PC-9 (cell line): ENCODE measurements around the gene CGB1. TPM values are rescaled to one million over a fixed set of nuclear protein-coding genes. Genes with fewer than 3 reads are reported as not detected.
A peak's percentile ranks its signal among the peaks of the same experiment; 100 is the strongest.
"Not testable (repeated sequence)": the region's sequence is repeated elsewhere in the genome, so short reads cannot be mapped to it uniquely, and the experiment has no call there.

ENCODE experiments used
- BruUV-seq: library from RNA; stranded (reverse); fragments of 400-500 nt; replicated peaks from 2 replicates; lab custom pipeline; 2021; lab: Mats Ljungman, UMichigan
- CTCF ChIA-PET: fragments of 300-600 bp; sonication (Branson Sonifier 250); formaldehyde crosslinking; loops from one replicate; lab custom pipeline; 2022; ENCODE audit warnings: antibody characterized with exemption; lab: Charles Lee
- POLR2A ChIA-PET: fragments of 300-600 bp; sonication (Branson Sonifier 250); formaldehyde crosslinking; loops from one replicate; lab custom pipeline; 2022; ENCODE audit warnings: antibody characterized with exemption; ENCODE audit not compliant: unreplicated experiment; lab: Charles Lee
- DNase-seq, 2 experiments: peaks; one replicate each; pipeline versions ENCODE4 v3.0.0 to v3.0.0-alpha.2; 2015 to 2022; ENCODE audit warnings: mixed read lengths in 1 of 2
- H2AFZ ChIP-seq: fragments of 200-600 bp; sonication (generic); 2 replicates; pipeline ENCODE4 v1.8.1; 2017; ENCODE audit warnings: antibody characterized with exemption
- H3F3A ChIP-seq: fragments of 200-600 bp; sonication (generic); 2 replicates; pipeline ENCODE4 v1.8.1; 2017; ENCODE audit warnings: antibody characterized with exemption, mild to moderate bottlenecking, low read depth; ENCODE audit not compliant: insufficient read depth
- H3K27ac ChIP-seq: fragments of 200-600 bp; sonication (generic); 2 replicates; pipeline ENCODE4 v1.6.1; 2016; ENCODE audit warnings: mixed run types
- H3K27me3 ChIP-seq: fragments of 200-600 bp; sonication (generic); 2 replicates; pipeline ENCODE4 v1.6.1; 2016; ENCODE audit warnings: low read depth, mixed run types; ENCODE audit not compliant: insufficient read depth
- H3K36me3 ChIP-seq: fragments of 200-600 bp; sonication (generic); 2 replicates; pipeline ENCODE4 v1.6.1; 2016; ENCODE audit warnings: low read depth, mixed run types
- H3K4me1 ChIP-seq: fragments of 200-600 bp; sonication (generic); replicated peaks from 2 replicates; pipeline ENCODE4 v1.6.1; 2016; ENCODE audit warnings: mixed run types; ENCODE audit not compliant: insufficient read depth
- H3K4me2 ChIP-seq: fragments of 200-600 bp; sonication (generic); 2 replicates; pipeline ENCODE4 v1.6.1; 2017; ENCODE audit warnings: mixed run types
- H3K4me3 ChIP-seq: fragments of 200-600 bp; sonication (generic); 2 replicates; pipeline ENCODE4 v1.6.1; 2016; ENCODE audit warnings: mixed run types
- H3K79me2 ChIP-seq: fragments of 200-600 bp; sonication (generic); 2 replicates; pipeline ENCODE4 v1.6.1; 2017; ENCODE audit warnings: low read depth, mixed run types
- H3K9me2 ChIP-seq: fragments of 200-600 bp; sonication (generic); 2 replicates; pipeline ENCODE4 v1.8.1; 2017; ENCODE audit warnings: mild to moderate bottlenecking; ENCODE audit not compliant: insufficient read depth
- H3K9me3 ChIP-seq: fragments of 200-600 bp; sonication (generic); 2 replicates; pipeline ENCODE4 v1.8.1; 2016; ENCODE audit warnings: low read depth; ENCODE audit not compliant: insufficient read depth
- H4K20me1 ChIP-seq: fragments of 200-600 bp; sonication (generic); 2 replicates; pipeline ENCODE4 v1.8.1; 2017; ENCODE audit not compliant: insufficient read depth
- EZH2 ChIP-seq: fragments of 200-600 bp; sonication (generic); IDR thresholded peaks from 2 replicates; pipeline ENCODE4 v1.8.0; 2017; ENCODE audit warnings: antibody characterized with exemption, low read depth
- intact Hi-C: fragments of 100-400 bp; cut with micrococcal nuclease; formaldehyde crosslinking; loops from one replicate; pipeline ENCODE4 v1.10.0; 2022; ENCODE audit not compliant: unreplicated experiment
- total RNA-seq: library from RNA; stranded (reverse); gene quantifications from 2 replicates; pipeline ENCODE4 v1.2.3, GENCODE V29; 2021
- TF ChIP-seq, protein P1 (sequence below): fragments of 200-600 bp; sonication (generic); conservative IDR thresholded peaks from 2 replicates; pipeline ENCODE4 v1.6.1; 2017; ENCODE audit warnings: mixed run types, antibody characterized with exemption, mild to moderate bottlenecking, moderate library complexity

The CGB1 gene
- total RNA-seq, 1 experiment from 2014 or later: 0.83 TPM

DNA sequence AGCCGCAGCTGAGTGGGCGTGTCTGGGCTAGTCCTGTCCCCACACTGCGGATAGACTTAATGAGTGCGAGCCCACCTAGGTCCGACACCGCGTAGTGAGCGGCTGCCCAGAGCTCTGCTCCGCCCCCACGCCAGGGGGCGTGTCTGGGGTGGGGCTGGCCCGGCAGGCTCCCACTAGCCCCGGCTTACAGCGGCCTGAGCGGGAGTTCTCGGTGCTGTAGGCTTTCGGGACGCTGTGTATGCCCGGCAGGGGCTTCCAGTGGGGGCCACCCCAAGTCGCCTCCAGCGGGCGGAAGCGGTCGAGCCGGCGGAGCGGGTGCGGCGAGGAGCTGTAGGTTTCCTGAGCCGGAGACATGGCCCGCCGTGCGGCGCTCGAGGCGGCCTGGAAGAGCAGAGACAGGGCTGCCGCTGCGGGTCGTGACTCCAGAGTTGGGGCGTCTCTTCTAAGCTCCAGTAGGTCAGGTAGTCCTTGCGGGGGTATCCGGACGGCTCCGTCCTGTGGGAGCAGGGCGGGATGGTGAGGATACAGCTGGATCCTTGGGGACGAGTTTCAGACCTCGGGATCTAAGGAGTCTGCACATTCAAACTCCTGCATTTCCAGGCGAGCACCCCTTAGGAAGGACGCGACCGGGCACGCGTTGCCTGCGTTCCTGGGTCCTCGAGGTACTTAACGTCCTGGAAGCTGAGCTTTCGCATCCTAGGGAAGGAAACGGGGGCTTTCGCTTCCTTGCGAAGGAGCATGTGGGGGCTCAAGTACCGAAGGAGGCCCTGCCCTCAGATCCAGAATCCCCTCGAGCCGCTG lies 19.6 kb upstream of the CGB1 start:
- POLR2A ChIA-PET: interaction anchor here (0.5 to 0.8 kb wide), 3 partner anchors 69 to 273 kb away, joined by 3 to 14 read pairs (median 4); no protein-coding TSS in a partner anchor
- no peaks in the 10 kb centered on the region for H3K79me2 ChIP-seq
- no peaks in the 10 kb centered on the region for H3K36me3 ChIP-seq
- H3K9me3 ChIP-seq: no peaks in the 10 kb centered on the region
- peak overlapping the region; percentile 94 for H2AFZ ChIP-seq
- 0 out of 2 replicates have a peak, but pooled peaks cover 10% of the 10 kb centered on the region for H3K4me1 ChIP-seq
- H3K4me3 ChIP-seq: peak overlapping the region; percentile 63
- intact Hi-C loops: loop anchor here (5.0 kb wide), 1 partner anchor 39 kb away; the partner anchor contains the start of gene LHB
- TF ChIP-seq, protein P1, sequence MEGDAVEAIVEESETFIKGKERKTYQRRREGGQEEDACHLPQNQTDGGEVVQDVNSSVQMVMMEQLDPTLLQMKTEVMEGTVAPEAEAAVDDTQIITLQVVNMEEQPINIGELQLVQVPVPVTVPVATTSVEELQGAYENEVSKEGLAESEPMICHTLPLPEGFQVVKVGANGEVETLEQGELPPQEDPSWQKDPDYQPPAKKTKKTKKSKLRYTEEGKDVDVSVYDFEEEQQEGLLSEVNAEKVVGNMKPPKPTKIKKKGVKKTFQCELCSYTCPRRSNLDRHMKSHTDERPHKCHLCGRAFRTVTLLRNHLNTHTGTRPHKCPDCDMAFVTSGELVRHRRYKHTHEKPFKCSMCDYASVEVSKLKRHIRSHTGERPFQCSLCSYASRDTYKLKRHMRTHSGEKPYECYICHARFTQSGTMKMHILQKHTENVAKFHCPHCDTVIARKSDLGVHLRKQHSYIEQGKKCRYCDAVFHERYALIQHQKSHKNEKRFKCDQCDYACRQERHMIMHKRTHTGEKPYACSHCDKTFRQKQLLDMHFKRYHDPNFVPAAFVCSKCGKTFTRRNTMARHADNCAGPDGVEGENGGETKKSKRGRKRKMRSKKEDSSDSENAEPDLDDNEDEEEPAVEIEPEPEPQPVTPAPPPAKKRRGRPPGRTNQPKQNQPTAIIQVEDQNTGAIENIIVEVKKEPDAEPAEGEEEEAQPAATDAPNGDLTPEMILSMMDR: peak; percentile 78
- no peak for TF ChIP-seq EZH2
- peak overlapping the region; percentile 94 for H3K4me2 ChIP-seq
- CTCF ChIA-PET: interaction anchor here (0.7 to 0.9 kb wide), 2 partner anchors 17 to 532 kb away, joined by 3 to 5 read pairs; no protein-coding TSS in a partner anchor
- H3K27ac ChIP-seq: no peak overlapping the region
- peak; percentile 54 to 77 for DNase-seq
- no peaks in the 10 kb centered on the region for H4K20me1 ChIP-seq
- no peaks in the 10 kb centered on the region for H3K9me2 ChIP-seq
- TSS peak; percentile 48 for BruUV-seq
- H3K27me3 ChIP-seq: no peaks in the 10 kb centered on the region
- H3F3A ChIP-seq: peaks cover 22% of the 10 kb centered on the region

DNA sequence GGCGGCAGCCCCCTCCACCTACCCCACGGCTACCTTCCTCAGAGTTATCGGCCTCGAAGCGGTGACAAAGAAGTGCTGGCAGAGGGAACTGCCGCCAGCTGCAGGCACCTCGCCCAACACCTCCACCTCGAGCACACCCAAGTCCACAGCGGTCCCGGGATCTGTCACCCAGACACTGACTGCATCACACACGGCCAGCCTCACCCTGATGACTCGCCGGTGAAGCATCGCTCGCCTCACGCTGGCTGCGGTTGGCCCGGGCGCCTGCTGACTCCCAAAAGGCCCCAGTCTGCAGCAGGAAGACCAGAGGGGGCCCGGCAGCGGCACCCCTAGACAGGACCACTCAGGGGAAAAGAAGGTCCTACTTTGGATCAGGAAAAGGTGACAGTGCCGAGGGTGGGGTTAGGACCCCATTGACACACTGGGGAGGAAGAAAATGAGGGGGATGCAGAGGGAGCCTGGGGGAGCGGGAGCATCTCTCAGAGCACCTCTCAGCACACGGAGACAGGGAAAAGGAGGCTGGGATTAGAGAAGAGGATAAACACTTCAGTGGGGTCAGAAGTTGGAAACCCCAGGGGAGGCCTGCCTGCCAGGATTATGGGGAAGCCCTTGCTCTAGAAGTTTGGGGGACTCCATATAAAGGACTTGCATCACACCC lies 13.8 kb upstream of the CGB1 start:
- H3K9me3 ChIP-seq, H3K36me3 ChIP-seq, H3K27ac ChIP-seq, H2AFZ ChIP-seq, H3K4me1 ChIP-seq, H3K4me3 ChIP-seq, H3F3A ChIP-seq, POLR2A ChIA-PET, H4K20me1 ChIP-seq, CTCF ChIA-PET, H3K27me3 ChIP-seq, H3K79me2 ChIP-seq, intact Hi-C loops, H3K9me2 ChIP-seq: not testable (repeated sequence)
- peak overlapping the region; percentile 47 for H3K4me2 ChIP-seq
- TSS peak; percentile 50 for BruUV-seq
- DNase-seq: peak; percentile 82

DNA sequence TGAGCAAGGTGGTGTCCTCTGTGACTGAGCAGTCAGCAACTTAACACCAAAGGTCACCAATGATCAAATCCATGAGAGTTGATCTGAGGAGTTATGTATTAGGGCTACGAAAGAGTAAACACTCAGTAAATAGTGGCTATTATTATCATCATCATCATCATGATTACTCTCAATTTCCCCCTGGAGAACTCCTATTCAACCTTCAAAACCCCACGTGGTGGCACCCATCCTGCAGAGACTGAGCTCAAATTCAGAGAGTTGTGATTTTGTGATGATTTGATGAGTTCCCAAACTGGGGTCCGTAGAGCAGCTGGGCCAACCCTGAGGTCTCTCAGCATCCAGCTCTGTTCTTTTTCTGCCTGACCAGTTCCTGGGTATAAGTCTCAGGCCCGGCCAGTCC lies 13.1 kb upstream of the CGB1 start:
- H3K27me3 ChIP-seq, DNase-seq, H3K79me2 ChIP-seq, H3K4me1 ChIP-seq, H3K9me2 ChIP-seq, intact Hi-C loops, H3K4me3 ChIP-seq, H3K9me3 ChIP-seq, H2AFZ ChIP-seq, POLR2A ChIA-PET, H3K4me2 ChIP-seq, H3K36me3 ChIP-seq, H3F3A ChIP-seq, H4K20me1 ChIP-seq, H3K27ac ChIP-seq, CTCF ChIA-PET: not testable (repeated sequence)
- TSS peak; percentile 91 for BruUV-seq

DNA sequence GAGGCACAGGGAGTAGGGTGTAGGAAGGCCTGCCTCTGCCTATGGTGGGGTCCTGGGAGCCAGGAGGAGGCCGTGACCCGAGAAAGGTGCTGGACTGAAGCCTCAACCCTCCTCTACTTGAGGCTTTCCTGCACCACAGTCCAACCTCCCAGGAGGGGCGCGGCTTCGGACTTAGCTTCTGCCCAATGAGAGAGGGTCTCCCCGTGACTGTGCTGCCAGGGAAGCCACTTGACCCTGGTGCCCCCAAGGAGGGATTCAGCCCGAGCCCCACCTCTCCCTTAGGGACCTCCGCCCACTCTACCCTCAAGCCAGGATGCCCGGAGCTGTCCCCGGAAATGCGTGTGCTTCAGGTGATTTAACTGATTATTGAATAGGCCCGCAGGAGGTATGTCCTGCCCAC lies 12.3 kb upstream of the CGB1 start, which contains the start of gene CGB8:
Gene CGB8, minus strand, starts transcription at position 101 of the 400 bp plus-strand sequence. CDS start 372 bp downstream, outside the sequence.
- H2AFZ ChIP-seq, H3K27me3 ChIP-seq, H3K9me3 ChIP-seq, H3K4me3 ChIP-seq, H3K4me2 ChIP-seq, H3K79me2 ChIP-seq, H3K27ac ChIP-seq, intact Hi-C loops, H3K4me1 ChIP-seq, DNase-seq, H3F3A ChIP-seq, H3K9me2 ChIP-seq, H4K20me1 ChIP-seq, POLR2A ChIA-PET, BruUV-seq, CTCF ChIA-PET, H3K36me3 ChIP-seq: not testable (repeated sequence)

DNA sequence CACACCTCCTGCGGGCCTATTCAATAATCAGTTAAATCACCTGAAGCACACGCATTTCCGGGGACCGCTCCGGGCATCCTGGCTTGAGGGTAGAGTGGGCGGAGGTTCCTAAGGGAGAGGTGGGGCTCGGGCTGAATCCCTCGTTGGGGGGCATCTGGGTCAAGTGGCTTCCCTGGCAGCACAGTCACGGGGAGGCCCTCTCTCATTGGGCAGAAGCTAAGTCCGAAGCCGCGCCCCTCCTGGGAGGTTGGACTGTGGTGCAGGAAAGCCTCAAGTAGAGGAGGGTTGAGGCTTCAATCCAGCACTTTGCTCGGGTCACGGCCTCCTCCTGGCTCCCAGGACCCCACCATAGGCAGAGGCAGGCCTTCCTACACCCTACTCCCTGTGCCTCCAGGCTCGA lies 6.9 kb upstream of the CGB1 start, which contains the start of gene CGB5:
Gene CGB5, plus strand, starts transcription at position 301 of the 400 bp plus-strand sequence. CDS start 362 bp downstream, outside the sequence.
- H3F3A ChIP-seq, intact Hi-C loops, H3K9me2 ChIP-seq, H3K27ac ChIP-seq, H3K9me3 ChIP-seq, H3K4me3 ChIP-seq, H3K79me2 ChIP-seq, H2AFZ ChIP-seq, DNase-seq, POLR2A ChIA-PET, CTCF ChIA-PET, H4K20me1 ChIP-seq, BruUV-seq, H3K36me3 ChIP-seq, H3K4me2 ChIP-seq, H3K27me3 ChIP-seq: not testable (repeated sequence)
- peaks cover 24% of the 10 kb centered on the region for H3K4me1 ChIP-seq

DNA sequence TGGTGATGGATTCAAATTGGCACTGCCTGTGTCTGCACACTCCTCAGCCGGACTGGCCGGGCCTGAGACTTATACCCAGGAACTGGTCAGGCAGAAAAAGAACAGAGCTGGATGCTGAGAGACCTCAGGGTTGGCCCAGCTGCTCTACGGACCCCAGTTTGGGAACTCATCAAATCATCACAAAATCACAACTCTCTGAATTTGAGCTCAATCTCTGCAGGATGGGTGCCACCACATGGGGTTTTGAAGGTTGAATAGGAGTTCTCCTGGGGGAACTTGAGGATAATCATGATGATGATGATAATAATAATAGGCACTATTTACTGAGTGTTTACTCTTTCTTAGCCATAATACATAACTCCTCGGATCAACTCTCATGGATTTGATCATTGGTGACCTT lies 6.0 kb upstream of the CGB1 start:
- Histone ChIP-seq H3K4me1 (peaks cover 30% of the 10 kb centered on the region), H3K4me2 (peak overlapping the region; percentile 58), H3F3A (peaks cover 11% of the 10 kb centered on the region; the same call in 1 of the 2 replicates)
- H3K4me3 ChIP-seq, H3K79me2 ChIP-seq, H3K27ac ChIP-seq, H3K36me3 ChIP-seq, H3K9me3 ChIP-seq, POLR2A ChIA-PET, H2AFZ ChIP-seq, H3K9me2 ChIP-seq, intact Hi-C loops, H3K27me3 ChIP-seq, H4K20me1 ChIP-seq, CTCF ChIA-PET, DNase-seq: not testable (repeated sequence)
- BruUV-seq: TSS peak; percentile 43
